Neutrophil (primary cell): Measurements from ENCODE around the gene CCDC38.

Experiments
- H3K27ac ChIP-seq: fragments of 200-600 bp; sonication (generic); 2 replicates; pipeline ENCODE4 v1.5.1; 2016; ENCODE audit warnings: mild to moderate bottlenecking, moderate library complexity
- H3K27me3 ChIP-seq: fragments of 200-600 bp; sonication (generic); 2 replicates; pipeline ENCODE4 v1.6.0; 2016; ENCODE audit warnings: mild to moderate bottlenecking
- H3K36me3 ChIP-seq: fragments of 200-600 bp; sonication (generic); 2 replicates; pipeline ENCODE4 v1.5.1; 2017
- H3K4me1 ChIP-seq, 2 experiments: fragments of 200-600 bp in 1 of 2; sonication (generic) in 1 of 2; 1 replicate in 1 of 2; 2 replicates in 1 of 2; pipeline versions ENCODE4 v1.5.1 to v1.6.1; 2013 to 2016; ENCODE audit warnings: low read depth in 1 of 2, low read length in 1 of 2, mild to moderate bottlenecking in 1 of 2, moderate library complexity in 1 of 2; ENCODE audit not compliant: control insufficient read depth in 1 of 2, insufficient read depth in 1 of 2
- H3K4me3 ChIP-seq, 2 experiments: fragments of 200-600 bp in 1 of 2; sonication (generic) in 1 of 2; 1 replicate in 1 of 2; 2 replicates in 1 of 2; pipeline ENCODE4 v1.5.1; 2013 to 2016; ENCODE audit warnings: low read depth in 1 of 2, low read length in 1 of 2, mild to moderate bottlenecking in 1 of 2, moderate library complexity in 1 of 2
- H3K9me3 ChIP-seq: fragments of 200-600 bp; sonication (generic); 2 replicates; pipeline ENCODE4 v1.5.1; 2016
- TF ChIP-seq, protein P1 (sequence below): fragments of 200-600 bp; sonication (generic); IDR thresholded peaks from 2 replicates; pipeline ENCODE4 v1.5.1; 2016; ENCODE audit warnings: antibody characterized with exemption

CCDC38 gene

GRCh38 chr12:95830335-95831089 lies 111.9 kb downstream of the CCDC38 start:
- Histone ChIP-seq H3K4me3 (no peak overlapping the region), H3K27me3 (peaks cover 58% of the 10 kb centered on the region), H3K36me3 (no peaks in the 10 kb centered on the region), H3K4me1 (no peaks in the 10 kb centered on the region), H3K27ac (no peak overlapping the region), H3K9me3 (no peaks in the 10 kb centered on the region)
- TF ChIP-seq, protein P1, sequence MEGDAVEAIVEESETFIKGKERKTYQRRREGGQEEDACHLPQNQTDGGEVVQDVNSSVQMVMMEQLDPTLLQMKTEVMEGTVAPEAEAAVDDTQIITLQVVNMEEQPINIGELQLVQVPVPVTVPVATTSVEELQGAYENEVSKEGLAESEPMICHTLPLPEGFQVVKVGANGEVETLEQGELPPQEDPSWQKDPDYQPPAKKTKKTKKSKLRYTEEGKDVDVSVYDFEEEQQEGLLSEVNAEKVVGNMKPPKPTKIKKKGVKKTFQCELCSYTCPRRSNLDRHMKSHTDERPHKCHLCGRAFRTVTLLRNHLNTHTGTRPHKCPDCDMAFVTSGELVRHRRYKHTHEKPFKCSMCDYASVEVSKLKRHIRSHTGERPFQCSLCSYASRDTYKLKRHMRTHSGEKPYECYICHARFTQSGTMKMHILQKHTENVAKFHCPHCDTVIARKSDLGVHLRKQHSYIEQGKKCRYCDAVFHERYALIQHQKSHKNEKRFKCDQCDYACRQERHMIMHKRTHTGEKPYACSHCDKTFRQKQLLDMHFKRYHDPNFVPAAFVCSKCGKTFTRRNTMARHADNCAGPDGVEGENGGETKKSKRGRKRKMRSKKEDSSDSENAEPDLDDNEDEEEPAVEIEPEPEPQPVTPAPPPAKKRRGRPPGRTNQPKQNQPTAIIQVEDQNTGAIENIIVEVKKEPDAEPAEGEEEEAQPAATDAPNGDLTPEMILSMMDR = no peak

GRCh38 chr12:95829395-95829794 lies 113.0 kb downstream of the CCDC38 start:
- Histone ChIP-seq H3K27ac (no peak overlapping the region), H3K9me3 (no peaks in the 10 kb centered on the region), H3K4me1 (no peaks in the 10 kb centered on the region), H3K27me3 (peaks cover 55% of the 10 kb centered on the region), H3K4me3 (no peak overlapping the region), H3K36me3 (no peaks in the 10 kb centered on the region)
- TF ChIP-seq, protein P1 = no peak

DNA sequence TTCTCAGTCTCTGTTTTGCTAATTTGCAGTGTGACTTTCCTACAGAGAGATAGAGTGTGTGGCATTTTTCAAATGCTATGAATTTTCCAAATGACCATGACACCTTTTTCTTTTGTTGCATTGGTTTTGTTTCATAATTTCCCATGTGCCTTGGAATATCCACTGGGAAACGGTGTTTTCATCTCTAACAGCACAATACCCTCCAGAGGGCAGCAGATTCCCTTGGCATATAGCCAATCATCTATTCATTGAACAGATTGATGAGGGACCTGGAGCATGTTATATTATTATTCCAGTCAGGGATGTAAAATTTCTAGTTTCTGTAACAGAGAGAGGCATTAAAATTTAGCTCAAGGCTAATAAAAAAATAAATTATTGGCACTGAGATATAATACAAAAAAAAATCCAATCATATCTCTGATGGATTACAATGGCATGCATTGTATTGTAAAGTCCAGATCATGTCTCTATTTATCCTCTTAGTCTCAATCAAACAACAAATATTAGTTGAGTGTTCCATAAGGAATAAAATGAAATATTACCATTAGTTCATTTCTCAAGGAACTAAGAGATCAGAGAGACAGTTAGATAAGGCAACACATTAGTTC lies 122.2 kb downstream of the CCDC38 start:
- Histone ChIP-seq H3K27ac (no peak overlapping the region), H3K27me3 (peaks cover 58% of the 10 kb centered on the region), H3K4me3 (no peak overlapping the region), H3K4me1 (no peaks in the 10 kb centered on the region), H3K36me3 (no peaks in the 10 kb centered on the region), H3K9me3 (no peaks in the 10 kb centered on the region)
- TF ChIP-seq, protein P1 = no peak
